ENCODE data around the gene C22orf42.
"Not testable (repeated sequence)": the region's sequence is repeated elsewhere in the genome, so short reads cannot be mapped to it uniquely, and the experiment has no call there.

Gene C22orf42

DNA sequence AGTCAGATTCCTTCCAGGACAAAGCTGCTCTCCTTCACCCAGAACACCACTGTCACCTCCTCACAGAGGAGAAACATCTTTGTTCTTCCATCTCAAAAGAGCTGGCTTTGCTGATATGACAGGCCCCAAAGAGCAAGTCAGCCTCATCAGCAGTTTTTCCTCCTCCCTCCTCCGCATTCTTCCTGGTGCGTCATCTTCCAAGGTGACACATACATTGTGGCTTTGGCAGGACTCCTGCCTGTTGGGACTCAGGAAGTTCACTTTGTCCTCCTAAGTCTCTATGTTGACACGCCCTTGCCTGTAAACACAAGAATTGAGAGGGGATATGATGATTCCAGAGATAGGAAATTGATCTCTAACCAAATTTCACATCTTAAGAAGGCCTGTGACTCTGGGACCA, 23.1 kb downstream of the C22orf42 start:
- FAIRE-seq: peak; percentile 81

DNA sequence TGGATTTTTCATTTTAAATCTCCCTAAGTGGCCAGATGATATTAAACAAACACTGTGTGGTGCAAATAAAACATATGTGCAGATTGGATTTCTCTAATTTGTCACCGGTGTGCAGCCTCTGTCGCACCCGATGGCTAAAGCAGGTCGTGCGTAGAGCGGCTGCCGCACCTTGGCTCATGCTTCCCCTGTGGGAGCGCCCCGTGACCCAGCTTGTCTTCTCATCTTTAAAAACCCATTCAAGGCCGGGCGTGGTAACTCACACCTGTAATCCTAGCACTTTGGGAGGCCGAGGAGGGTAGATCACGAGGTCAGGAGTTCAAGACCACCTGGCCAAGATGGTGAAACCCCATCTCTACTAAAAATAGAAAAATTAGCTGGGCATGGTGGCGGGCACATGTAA, 24.3 kb downstream of the C22orf42 start:
- not testable (repeated sequence) for FAIRE-seq

More for the DNA sequence above, 23.1 kb downstream of the C22orf42 start:
- DNase-seq (ENCODE audit: low spot score): peak; percentile 70

DNA sequence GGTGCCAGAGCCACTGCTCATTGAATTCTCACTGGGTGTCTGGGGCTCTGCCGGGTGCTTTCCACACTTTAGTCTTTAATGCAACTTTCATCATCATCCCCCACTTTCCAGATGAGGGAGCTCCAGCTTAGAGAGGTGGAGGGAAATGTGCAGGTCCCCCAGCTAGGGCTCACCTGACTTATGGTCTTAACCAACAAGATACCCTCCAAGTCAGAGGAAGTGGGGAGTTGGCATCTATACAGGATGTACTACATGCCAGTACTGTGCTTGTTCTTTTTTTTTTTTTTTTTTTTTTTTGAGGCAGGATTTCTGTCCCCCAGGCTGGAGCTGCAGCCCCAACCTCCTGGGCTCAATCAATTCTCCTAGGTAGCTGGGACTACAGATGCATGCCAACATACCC, 26.3 kb downstream of the C22orf42 start:
- DNase-seq (ENCODE audit: low spot score) (no peak), FAIRE-seq (no peak)

More for the DNA sequence above, 24.3 kb downstream of the C22orf42 start:
- DNase-seq (ENCODE audit: low spot score): not testable (repeated sequence)

DNA sequence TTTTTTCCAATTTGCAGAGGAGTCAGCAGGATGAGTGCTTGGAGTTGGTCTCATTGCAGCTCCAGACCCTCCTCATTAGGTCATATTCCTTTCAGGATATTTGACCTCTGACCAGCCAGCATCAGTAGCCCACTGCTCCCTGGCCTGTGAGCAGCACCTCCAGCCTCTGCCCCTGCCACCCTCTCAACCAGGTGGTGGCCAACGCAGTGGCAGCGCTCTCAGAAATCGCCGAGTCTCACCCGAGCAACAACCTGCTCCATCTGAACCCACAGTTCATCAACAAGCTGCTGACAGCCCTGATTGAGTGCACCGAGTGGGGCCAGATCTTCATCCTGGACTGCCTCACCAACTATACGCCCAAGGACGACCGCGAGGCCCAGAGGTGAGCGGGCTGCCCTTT, 27.0 kb downstream of the C22orf42 start:
- DNase-seq (ENCODE audit: low spot score) (no peak), FAIRE-seq (no peak)

DNA sequence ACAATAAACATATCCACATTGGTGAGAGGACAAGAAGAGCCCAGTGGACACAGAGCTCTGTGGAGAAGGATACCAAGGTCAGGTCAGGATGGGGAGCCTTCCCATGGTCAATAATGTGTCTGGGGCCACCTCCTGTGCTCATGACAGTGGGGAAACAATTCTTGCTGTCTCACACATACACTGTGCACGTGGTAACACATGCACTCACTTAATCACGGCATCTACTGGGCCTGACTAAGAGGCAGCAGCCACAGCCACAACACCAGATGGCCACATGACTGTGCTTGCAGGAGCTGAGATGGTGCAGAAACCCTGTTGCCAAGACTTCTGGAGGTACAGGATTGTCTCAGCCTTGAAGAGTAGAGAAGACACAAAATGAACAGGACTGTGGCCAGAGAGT, 28.6 kb downstream of the C22orf42 start:
- DNase-seq (ENCODE audit: low spot score) (no peak), FAIRE-seq (peak; percentile 44)

DNA sequence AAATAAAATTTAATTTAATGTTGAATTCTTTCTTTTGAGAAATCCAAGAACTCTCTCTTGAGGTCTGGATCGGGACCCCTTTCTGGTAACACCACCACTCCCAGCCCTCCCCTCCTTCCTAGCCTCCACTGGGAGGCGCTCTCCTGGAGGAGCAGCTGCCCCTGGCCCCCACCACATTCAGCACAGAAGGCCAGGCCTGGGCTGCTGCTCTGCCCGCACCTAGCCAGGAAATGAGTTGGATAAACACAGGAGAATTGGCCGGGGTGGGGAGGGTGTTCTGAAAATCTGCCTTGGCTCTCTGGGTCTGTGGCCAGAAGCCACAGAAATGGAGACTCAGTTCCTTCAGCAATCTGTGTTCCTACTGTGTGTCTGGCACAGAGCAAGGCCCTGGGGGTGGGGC, 31.2 kb downstream of the C22orf42 start:
- no peak for FAIRE-seq
- DNase-seq (ENCODE audit: low spot score): no peak

DNA sequence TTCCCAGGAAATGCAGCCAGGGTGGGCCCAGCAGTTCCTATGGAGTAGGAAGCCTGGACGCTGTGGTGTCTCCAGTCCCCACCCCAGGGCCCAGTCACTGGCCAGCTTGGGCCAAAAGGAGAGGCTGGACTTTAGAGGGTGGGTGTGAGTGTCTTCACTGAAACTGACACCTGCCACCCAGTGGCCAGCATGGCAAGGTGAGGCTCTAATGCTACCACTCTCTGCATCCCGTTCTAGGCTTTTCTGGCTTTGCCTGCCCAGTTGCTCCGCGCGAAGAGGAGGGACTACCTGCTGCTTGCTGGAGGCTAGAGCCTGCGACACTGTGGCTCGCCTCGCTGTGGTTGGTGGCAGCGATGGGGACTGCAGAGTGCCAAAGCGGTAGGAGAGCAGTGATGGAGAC, 35.4 kb downstream of the C22orf42 start:
- no peak for DNase-seq (ENCODE audit: low spot score)
- FAIRE-seq: no peak

DNA sequence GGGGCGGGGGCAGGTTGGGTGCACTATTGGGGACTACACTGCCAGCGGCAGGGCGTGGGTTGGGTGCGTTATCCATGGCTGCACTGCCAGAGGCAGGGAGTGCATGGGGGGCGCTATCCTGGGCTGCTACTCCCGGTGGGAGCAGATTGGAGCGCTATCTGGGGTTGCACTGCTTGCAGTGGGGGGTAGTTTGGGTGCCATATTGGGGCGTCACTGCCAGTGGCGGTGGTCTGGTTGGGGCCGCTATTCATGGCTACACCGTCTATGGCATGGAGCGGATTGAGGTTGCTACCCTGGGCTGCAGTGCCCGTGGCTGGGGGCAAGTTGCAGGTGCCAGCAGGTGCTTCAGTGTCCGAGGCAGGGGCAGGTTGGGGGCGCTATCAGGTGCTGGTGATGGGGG, 36.2 kb downstream of the C22orf42 start:
- no peak for FAIRE-seq
- DNase-seq (ENCODE audit: low spot score): no peak

DNA sequence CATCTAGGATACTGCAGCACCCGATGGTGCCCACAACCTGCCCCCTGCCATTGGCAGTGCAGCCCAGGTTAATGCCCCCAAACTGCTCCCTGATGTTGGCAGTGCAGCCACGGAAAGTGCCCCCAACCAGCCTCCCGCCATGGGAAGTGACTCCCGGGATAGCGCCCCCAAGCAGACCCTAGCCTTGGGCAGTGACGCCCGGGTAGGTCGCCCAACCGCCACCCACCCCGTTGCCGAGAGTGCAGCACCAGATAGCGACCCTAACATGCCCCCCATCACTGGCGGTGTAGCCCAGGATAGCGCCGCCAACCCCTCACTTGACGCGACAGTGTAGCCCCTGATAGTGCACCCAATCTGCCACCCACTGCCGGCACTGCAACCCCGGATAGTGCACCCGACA, 38.5 kb downstream of the C22orf42 start:
- FAIRE-seq: no peak

DNA sequence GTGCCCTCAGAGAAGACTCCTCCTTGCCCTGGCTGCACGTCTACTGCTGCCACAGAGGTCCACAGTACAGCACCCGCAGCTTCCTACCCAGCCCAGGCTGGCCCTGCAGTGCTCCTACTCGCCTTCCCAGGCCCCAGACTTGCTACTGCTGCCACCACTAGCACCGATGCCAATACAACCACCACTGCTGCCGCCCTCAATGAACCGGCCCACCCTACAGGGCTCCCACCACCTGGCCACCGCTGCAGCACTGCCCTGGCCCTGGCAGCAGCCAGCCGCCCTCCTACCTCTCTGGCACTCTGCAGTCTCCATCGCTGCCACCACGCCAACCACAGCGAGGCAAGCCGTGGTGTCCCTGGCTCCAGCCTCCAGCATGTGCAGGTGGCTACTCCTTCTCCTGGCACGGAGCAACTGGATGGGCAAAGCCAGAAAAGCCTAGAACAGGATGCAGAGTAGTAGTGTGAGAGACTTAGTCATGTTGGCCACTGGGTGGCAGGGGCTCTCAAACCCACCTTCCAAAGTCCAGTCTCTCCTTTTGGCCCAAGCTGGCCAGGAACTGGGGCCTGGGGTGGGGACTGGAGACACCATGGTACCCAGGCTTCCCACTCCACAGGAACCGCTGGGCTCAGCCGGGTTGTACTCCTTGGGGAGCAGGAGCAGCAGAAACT, 39.4 kb downstream of the C22orf42 start:
- no peak for FAIRE-seq
- no peak for DNase-seq (ENCODE audit: low spot score)

More for the DNA sequence above, 38.5 kb downstream of the C22orf42 start:
- no peak for DNase-seq (ENCODE audit: low spot score)

DNA sequence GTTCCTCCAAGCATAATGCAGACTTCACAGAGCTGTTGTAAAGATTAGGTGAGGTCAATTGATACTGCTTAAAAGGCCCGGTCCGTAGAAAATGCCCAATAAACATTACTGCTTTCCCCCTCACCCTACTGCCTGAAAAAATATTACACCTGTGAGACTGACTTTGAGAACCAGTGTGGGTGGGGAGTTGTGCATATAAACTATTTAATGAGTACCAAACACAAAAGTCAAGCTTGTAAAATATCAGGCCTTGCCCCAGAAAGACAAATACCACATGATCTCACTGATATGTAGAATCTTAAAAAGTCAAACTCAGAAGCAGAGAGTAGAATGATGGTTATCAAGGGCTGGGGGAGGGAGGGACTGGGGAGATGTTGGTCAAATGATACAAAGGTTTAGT, 46.7 kb downstream of the C22orf42 start:
- FAIRE-seq (no peak), DNase-seq (ENCODE audit: low spot score) (no peak)

DNA sequence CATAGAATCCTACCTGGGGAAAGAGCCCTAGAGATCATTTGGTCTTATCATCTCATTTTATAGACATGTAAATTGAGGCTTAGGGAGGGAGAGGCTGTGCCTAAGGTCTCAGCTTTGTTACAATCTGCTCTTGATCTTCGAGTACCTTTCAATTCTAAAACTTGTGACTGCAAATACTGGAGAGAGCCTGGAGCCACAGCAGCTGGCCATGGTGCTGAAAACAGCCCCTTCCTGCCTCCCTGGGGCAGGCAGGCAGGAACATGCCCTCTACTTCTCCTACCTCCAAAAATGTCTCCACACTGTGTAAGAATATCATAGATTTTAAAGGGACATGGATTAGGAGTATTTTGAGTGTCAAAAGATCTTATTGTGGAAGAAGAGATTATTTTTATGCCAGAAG, 52.2 kb downstream of the C22orf42 start:
- FAIRE-seq (peak; percentile 44), DNase-seq (ENCODE audit: low spot score) (peak; percentile 68)

DNA sequence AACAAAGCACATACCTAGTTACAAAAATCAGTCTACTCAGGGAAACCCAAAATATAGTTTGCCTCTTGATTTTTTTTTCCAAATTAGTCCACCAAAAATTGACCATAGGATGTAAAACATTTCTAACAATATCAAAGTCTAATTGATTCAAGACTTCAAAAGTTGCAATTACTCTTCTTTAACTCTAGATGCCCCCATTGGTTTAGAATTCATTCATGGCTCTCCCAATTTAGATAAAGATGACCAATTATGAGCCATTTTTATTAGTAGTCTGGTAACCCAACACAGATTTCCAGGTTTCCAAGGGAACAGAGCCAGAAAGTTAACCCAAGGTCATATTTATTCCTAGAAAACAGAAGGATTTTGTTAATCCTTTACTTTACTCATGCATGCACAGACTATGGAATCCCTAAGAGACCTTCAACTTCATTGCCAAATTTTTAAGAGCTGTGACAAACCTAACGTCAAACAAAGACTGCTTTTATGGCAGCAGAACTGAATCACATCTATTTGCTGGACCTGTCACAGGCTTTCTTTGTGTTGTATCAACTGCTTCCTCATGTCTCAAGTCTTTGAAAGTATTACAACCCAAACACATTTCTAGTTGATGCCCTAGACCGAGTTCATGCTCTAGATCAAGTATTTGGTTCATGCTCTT, 55.3 kb downstream of the C22orf42 start:
- no peak for FAIRE-seq
- DNase-seq (ENCODE audit: low spot score): no peak

DNA sequence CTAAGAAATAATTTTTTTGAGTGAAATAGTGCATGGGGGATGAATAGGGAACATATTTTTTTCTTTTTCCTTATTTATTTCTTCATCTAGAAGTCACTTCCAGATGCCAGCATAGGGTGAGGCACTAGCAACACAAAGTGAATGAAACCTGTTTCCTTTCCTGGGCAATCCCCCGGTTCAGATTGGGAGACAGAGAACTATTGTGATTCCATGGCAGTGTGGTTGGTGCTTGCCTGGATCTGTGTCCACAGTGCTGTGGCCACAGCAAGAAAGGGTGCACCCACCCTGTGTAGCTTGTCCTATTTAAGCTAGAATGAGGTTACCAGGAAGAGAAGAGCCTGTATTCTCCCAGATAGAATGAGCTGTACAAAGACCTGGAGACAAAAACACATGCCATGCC, 58.4 kb downstream of the C22orf42 start:
- DNase-seq (ENCODE audit: low spot score) (no peak), FAIRE-seq (no peak)

Data from urothelium cell line (cell line).